OCI-LY3 (cell line): ENCODE data around the gene GRPR.

ENCODE experiments used
- H2AFZ ChIP-seq: fragments of 200-600, 300-600 bp; shearing (Covaris generic); 2 replicates; pipeline ENCODE4 v1.6.0; 2014; ENCODE audit warnings: antibody characterized with exemption, low read depth, low read length
- H3K27ac ChIP-seq: fragments of 200-600, 300-600 bp; sonication (generic); 2 replicates; pipeline ENCODE4 v1.5.1; 2014; ENCODE audit warnings: mild to moderate bottlenecking, low read length, moderate library complexity, mixed read lengths
- H3K27me3 ChIP-seq: fragments of 200-600, 300-600 bp; sonication (generic); 2 replicates; pipeline ENCODE4 v1.6.1; 2014; ENCODE audit warnings: low read depth, low read length, mixed read lengths
- H3K36me3 ChIP-seq: fragments of 200-600, 300-600 bp; sonication (generic); replicated peaks from 2 replicates; pipeline ENCODE3; 2014; ENCODE audit warnings: low read depth, low read length, mixed read lengths
- H3K4me1 ChIP-seq: fragments of 300-600, 200-600 bp; sonication (generic); 2 replicates; pipeline ENCODE4 v1.6.1; 2014; ENCODE audit warnings: low read length, mixed read lengths
- H3K4me2 ChIP-seq: fragments of 200-600, 300-600 bp; sonication (generic); 2 replicates; pipeline ENCODE4 v1.6.1; 2014; ENCODE audit warnings: low read length, mixed read lengths
- H3K4me3 ChIP-seq: fragments of 300-600, 200-600 bp; sonication (generic); 2 replicates; pipeline ENCODE4 v1.5.1; 2014; ENCODE audit warnings: antibody characterized with exemption, mild to moderate bottlenecking, low read length, moderate library complexity
- H3K79me2 ChIP-seq: fragments of 300-600, 200-600 bp; shearing (Covaris generic); 2 replicates; pipeline ENCODE4 v1.6.1; 2014; ENCODE audit warnings: mild to moderate bottlenecking, low read length, mixed read lengths
- H3K9ac ChIP-seq: fragments of 300-600, 200-600 bp; shearing (Covaris generic); 2 replicates; pipeline ENCODE4 v1.6.0; 2014; ENCODE audit warnings: mild to moderate bottlenecking, low read length, moderate library complexity
- H3K9me3 ChIP-seq: fragments of 200-600, 300-600 bp; shearing (Covaris generic); 2 replicates; pipeline ENCODE4 v1.6.1; 2014; ENCODE audit warnings: low read length, mixed read lengths; ENCODE audit not compliant: insufficient read depth
- H4K20me1 ChIP-seq: fragments of 200-600, 300-600 bp; sonication (generic); 2 replicates; pipeline ENCODE4 v1.6.1; 2016; ENCODE audit warnings: low read length, mixed read lengths; ENCODE audit not compliant: insufficient read depth
- EZH2phosphoT487 ChIP-seq: fragments of 200-600 bp; shearing (Covaris generic); IDR thresholded peaks from 2 replicates; pipeline ENCODE4 v1.6.1; 2018; ENCODE audit warnings: antibody characterized with exemption, mixed run types, low read depth
- TF ChIP-seq, protein P1 (sequence below): fragments of 200-600, 300-600 bp; sonication (generic); IDR thresholded peaks from 2 replicates; pipeline ENCODE4 v1.5.1; 2014; ENCODE audit warnings: antibody characterized with exemption, low read length, low read depth

The GRPR gene

DNA sequence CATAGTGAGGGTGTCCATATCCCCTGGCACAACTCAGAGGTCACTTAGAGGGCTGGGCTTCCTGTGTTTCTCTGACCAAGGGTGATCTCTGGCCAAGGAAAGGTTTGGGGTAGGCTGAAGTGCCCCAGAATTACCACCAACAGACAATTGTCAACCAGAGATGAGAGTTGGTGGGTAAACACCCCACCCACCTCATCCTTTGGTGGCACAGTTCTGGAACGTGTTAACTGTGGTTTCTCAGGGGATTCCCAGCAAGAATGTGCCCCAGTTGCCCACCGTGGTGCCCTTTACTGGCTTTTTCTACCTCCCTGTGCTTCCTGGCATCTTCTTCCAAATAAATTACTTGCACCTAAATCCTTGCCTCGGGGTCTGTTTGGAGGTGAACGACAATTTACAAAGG is 17.1 kb downstream of the GRPR start:
- H3K27me3 ChIP-seq = peaks cover 57% of the 10 kb centered on the region
- H3K4me2 ChIP-seq = no peak overlapping the region
- H2AFZ ChIP-seq = no peak overlapping the region
- TF ChIP-seq, protein P1, sequence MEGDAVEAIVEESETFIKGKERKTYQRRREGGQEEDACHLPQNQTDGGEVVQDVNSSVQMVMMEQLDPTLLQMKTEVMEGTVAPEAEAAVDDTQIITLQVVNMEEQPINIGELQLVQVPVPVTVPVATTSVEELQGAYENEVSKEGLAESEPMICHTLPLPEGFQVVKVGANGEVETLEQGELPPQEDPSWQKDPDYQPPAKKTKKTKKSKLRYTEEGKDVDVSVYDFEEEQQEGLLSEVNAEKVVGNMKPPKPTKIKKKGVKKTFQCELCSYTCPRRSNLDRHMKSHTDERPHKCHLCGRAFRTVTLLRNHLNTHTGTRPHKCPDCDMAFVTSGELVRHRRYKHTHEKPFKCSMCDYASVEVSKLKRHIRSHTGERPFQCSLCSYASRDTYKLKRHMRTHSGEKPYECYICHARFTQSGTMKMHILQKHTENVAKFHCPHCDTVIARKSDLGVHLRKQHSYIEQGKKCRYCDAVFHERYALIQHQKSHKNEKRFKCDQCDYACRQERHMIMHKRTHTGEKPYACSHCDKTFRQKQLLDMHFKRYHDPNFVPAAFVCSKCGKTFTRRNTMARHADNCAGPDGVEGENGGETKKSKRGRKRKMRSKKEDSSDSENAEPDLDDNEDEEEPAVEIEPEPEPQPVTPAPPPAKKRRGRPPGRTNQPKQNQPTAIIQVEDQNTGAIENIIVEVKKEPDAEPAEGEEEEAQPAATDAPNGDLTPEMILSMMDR = no peak
- TF ChIP-seq EZH2phosphoT487 = no peak
- peaks cover 8% of the 10 kb centered on the region; the same call in 1 of the 2 replicates for H4K20me1 ChIP-seq
- H3K9ac ChIP-seq = no peak overlapping the region
- no peak overlapping the region for H3K4me3 ChIP-seq
- H3K9me3 ChIP-seq = no peaks in the 10 kb centered on the region
- H3K36me3 ChIP-seq = no peaks in the 10 kb centered on the region
- H3K79me2 ChIP-seq = no peaks in the 10 kb centered on the region
- H3K4me1 ChIP-seq = peaks cover 23% of the 10 kb centered on the region
- H3K27ac ChIP-seq = no peak overlapping the region

DNA sequence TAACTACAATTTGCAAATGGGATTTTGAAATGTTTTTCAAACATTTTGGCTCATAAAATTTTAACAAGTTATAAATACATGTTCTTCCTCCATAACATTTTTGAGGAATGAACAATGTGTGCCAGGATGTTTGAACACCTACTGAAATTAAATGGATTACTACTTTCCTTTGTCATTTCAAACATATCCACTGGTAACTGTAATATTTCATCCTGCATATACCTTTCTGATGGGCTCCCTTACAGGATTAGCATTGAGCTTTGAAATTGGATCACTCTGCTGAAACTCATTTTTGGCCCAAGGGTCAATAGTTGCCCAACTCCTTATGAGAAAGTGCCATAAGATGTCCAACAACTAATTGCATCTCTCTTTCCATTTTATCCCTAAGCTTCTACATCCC is 17.6 kb downstream of the GRPR start:
- TF ChIP-seq, protein P1 = no peak
- TF ChIP-seq EZH2phosphoT487 = no peak
- no peak overlapping the region for H3K9ac ChIP-seq
- H3K4me3 ChIP-seq = no peak overlapping the region
- peaks cover 8% of the 10 kb centered on the region; the same call in 1 of the 2 replicates for H4K20me1 ChIP-seq
- H3K9me3 ChIP-seq = no peaks in the 10 kb centered on the region
- no peaks in the 10 kb centered on the region for H3K36me3 ChIP-seq
- no peak overlapping the region for H3K27ac ChIP-seq
- no peak overlapping the region for H2AFZ ChIP-seq
- H3K4me2 ChIP-seq = no peak overlapping the region
- H3K27me3 ChIP-seq = peaks cover 52% of the 10 kb centered on the region
- H3K79me2 ChIP-seq = no peaks in the 10 kb centered on the region
- peaks cover 23% of the 10 kb centered on the region for H3K4me1 ChIP-seq

DNA sequence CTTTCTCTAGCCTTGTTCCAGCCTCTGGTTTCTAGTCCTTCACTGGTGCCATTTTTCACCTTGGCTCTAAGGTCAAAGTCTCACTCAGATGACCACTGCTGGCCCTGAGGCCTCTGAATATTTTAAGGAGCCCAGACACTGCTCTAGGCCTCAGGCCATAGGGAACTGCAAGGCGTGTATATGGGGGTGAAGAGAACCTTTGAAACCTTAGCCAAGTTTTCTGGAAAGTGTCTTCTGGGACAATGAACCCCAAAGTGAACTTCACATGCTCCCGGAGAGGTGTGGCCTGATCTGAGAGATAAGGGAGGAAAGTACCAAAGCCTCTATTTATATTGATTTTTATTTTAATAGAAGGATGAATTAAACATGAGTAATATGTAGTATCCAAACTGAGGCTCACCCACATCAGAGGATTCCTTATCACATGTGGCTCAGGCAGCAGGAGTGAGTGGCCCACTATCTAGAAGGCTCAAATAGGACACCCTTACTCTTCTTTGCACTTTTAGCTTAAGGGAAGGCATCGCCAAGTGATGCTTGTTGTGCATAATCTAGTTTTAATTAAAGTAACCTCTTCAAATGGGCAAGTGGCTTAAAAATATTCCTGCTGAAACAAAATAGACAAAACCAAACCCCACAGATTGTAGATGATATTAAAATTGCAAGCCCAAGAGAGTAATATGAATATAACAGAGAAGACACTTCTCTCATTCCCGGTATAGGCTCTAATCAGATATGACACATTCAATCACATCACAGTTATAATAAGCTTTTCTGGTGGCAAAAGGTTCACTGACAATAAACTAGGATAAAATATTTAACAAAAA is 18.3 kb downstream of the GRPR start:
- no peaks in the 10 kb centered on the region for H3K9me3 ChIP-seq
- no peak overlapping the region for H3K4me3 ChIP-seq
- no peak overlapping the region for H3K4me2 ChIP-seq
- H3K9ac ChIP-seq = no peak overlapping the region
- no peaks in the 10 kb centered on the region for H3K79me2 ChIP-seq
- no peaks in the 10 kb centered on the region for H3K36me3 ChIP-seq
- no peak overlapping the region for H2AFZ ChIP-seq
- no peak overlapping the region for H3K27ac ChIP-seq
- TF ChIP-seq, protein P1 = no peak
- no peak for TF ChIP-seq EZH2phosphoT487
- peaks cover 8% of the 10 kb centered on the region; the same call in 1 of the 2 replicates for H4K20me1 ChIP-seq
- H3K4me1 ChIP-seq = peaks cover 22% of the 10 kb centered on the region
- peaks cover 46% of the 10 kb centered on the region for H3K27me3 ChIP-seq

DNA sequence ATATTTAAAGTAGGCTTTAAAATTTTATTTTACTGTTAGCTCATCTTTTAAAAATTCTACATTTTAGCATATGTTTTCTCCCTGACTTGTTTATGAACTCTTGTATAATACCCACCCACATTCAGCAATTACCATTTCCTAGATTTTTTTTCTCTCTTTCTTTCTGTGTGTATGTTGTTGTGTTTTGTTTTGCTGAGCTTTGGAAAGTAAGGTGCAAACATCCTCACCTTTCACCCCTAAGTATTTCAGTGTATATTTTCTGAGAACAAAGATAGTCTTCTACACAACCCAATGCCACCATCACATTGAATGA is 18.8 kb downstream of the GRPR start:
- H3K27ac ChIP-seq = no peak overlapping the region
- no peaks in the 10 kb centered on the region for H3K9me3 ChIP-seq
- H3K27me3 ChIP-seq = peaks cover 44% of the 10 kb centered on the region
- no peaks in the 10 kb centered on the region for H3K79me2 ChIP-seq
- H2AFZ ChIP-seq = no peak overlapping the region
- no peak overlapping the region for H3K4me3 ChIP-seq
- no peak overlapping the region for H3K9ac ChIP-seq
- H3K4me1 ChIP-seq = peaks cover 16% of the 10 kb centered on the region
- peaks cover 8% of the 10 kb centered on the region; the same call in 1 of the 2 replicates for H4K20me1 ChIP-seq
- TF ChIP-seq EZH2phosphoT487 = no peak
- TF ChIP-seq, protein P1 = no peak
- H3K4me2 ChIP-seq = no peak overlapping the region
- H3K36me3 ChIP-seq = no peaks in the 10 kb centered on the region
